GM18519 (cell line): ENCODE data around the gene VIT.

Experiments
- ATAC-seq: cut with Tn5 transposase; IDR thresholded peaks from one replicate; pipeline ENCODE4 v1.9.1; 2021; ENCODE audit warnings: mild to moderate bottlenecking, moderate library complexity; ENCODE audit not compliant: unreplicated experiment, low FRiP score

The VIT gene

GRCh38 chr2:36854241-36854640 lies 157.7 kb downstream of the VIT start:
- no peak for ATAC-seq

GRCh38 chr2:36855429-36855828 lies 158.9 kb downstream of the VIT start:
- ATAC-seq: no peak

- no peak for ATAC-seq
These were observed 161.2 kb downstream of the VIT start for GRCh38 chr2:36857713-36858112.

GRCh38 chr2:36858551-36859365 lies 162.3 kb downstream of the VIT start:
- no peak for ATAC-seq

- no peak for ATAC-seq
These were observed 162.9 kb downstream of the VIT start for GRCh38 chr2:36859366-36859792.

GRCh38 chr2:36861896-36862295 lies 165.4 kb downstream of the VIT start:
- no peak for ATAC-seq
